Fibroblast of skin of right biceps (primary cell): ENCODE data around the gene S100PBP.

Experiments
- DNase-seq: peaks from one replicate; pipeline ENCODE4 v3.0.0-alpha.2; 2013

The S100PBP gene

DNA sequence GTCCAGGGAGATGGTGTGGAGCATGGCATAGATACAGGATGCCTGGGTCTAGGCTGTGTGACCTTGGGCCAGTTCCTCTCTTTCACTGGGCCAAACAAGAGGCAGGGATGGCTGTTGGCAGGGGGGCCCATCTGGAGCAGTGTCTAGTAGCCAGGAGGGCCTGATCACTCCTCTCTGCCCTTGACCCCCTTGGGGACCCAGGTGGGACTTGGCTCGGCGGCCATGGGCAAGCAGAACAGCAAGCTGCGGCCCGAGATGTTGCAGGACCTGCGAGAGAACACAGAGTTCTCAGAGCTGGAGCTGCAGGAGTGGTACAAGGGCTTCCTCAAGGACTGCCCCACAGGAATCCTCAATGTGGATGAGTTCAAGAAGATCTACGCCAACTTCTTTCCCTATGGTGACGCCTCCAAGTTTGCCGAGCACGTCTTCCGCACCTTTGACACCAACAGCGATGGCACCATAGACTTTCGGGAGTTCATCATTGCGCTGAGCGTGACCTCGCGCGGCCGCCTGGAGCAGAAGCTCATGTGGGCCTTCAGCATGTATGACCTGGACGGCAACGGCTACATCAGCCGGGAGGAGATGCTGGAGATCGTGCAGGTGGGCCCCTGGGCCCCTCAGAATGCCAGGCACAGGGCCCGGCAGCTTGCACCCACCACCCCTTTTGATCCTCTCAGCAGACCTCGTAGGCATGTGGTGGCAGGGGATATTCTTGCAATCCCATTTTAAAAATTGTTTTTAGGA is 71.4 kb downstream of the S100PBP start:
- no peak for DNase-seq

DNA sequence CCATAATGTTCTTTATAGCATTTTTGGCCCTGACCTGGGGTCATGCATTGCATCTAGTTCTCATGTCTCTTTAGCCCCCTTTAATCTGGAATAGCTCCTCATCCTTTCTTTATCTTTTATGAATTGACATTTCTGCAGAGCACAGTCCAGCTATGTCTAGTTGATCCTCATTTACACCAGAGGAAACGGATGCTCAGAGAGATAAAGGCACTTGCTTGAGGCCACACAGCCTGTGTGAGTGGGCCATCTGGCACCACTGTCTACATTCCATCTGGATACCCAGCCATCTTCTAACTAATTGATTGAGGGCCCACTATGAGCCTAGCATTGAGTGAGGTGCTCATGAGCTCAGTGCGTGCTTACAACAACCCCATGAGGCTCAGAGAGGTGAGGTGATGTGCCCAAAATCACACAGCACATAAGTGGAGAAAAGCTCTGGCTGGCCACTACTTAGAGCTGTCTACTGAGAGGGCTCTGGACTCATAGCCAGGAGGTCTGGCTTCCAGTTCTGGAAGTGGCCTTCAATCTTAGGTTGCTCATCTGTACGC is 72.4 kb downstream of the S100PBP start:
- DNase-seq: no peak

DNA sequence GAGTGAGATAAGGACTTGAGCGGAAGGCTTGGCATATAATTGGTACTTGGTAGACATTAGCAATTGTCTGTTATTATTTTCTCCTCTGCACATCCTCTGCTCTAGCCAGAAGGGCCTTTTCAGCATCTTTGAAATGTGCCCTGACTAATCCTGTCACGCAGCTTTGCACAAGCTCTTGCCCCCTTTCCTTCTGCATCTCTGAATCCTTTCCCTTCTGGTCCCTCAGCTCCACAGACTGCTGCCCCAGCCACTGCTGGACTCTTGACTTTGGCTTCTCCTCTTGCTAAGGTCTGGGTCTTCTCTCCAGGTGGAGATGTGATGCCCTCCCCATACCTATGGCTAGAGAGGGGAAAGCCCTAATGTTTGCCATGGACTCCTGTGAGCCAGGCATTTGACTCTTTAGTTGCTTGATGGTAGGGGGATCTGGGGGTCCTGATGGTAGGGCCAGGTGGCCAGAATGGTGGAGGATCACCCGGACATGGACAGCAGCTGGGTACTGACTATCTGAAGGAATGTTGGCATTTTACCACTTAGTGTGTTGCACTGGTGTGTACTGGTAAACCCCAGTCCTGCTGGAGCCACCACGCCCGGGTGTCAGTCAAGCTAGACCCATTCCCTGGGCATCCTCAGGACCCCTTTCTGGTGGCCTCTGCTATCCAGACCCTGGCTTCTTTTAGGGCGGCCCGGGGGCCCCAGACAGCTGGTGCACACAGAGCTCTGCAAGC is 73.2 kb downstream of the S100PBP start:
- DNase-seq: no peak

DNA sequence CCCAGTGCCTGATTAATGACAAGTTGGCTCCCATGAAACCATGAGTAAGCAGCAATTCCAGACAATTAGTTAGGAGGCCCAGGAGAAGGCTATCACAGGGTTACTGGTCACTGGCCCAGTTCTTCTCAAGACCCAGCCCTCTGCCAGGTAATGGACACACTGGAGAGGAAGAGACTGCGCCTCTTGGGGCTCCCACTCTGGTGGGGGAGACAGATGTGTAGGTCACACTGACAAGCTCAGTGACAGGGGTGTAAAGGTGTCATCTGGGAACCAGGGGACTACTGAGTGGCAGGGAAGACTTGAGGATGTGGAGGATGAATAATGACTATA is 73.8 kb downstream of the S100PBP start:
- no peak for DNase-seq

DNA sequence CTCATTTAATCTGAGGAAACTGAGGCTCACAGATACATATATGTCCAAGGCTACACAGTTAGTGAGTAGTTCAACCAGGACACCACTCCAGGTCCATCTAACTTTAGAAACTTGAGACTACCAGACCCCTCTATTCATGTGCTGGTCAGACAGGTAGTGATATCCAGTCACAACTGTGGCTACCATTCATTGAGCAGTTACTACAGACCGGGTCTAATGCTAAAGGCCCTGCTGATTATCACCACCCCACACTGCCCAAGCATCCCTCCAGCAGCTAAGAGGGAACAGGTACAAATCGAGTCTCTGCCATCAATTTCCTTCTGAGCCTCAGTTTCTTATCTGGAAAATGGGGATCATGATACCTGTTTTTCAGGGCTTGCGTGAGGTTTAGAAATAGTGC is 74.2 kb downstream of the S100PBP start:
- no peak for DNase-seq

DNA sequence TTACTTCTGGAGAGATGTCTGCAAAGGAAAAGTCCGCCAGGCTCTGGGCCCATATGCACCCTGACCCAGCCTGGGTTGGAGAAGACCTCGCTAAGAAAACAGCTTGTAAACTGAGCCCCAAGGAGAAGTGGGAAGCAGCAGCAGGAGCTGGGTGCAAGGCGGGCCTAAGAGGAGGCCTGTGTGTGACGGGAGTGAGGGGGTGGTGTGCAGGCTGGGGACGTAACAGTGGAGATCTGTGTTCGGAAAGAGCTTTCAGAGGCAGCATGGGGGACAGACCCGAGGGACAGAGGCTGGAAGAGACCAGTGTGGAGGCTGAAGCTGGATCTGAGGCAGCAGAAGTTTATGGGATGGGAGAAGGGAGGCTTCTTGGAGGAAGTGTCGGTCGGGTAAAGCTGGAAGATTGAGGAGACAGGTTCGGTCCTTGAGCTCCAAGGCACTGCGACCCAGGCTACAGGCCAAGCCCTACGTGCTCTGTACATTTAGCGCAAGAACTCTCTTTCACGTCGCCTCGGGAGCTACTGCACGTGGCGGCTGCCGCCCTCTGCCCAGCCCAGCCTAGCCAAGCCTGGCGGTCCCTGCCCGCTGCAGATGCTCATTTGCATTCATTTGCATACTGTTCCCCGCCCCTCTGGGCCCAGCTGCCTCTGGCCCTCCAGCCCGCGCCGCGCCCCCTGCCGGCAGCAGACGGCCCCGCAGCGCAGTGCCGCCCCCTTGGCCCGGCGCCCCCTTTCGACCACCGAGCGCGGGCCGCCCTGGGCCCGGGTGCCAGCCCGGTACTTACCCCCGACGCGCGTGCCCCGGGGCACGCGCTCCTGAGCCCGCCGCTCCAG is 75.1 kb downstream of the S100PBP start:
- DNase-seq: peak; percentile 43

DNA sequence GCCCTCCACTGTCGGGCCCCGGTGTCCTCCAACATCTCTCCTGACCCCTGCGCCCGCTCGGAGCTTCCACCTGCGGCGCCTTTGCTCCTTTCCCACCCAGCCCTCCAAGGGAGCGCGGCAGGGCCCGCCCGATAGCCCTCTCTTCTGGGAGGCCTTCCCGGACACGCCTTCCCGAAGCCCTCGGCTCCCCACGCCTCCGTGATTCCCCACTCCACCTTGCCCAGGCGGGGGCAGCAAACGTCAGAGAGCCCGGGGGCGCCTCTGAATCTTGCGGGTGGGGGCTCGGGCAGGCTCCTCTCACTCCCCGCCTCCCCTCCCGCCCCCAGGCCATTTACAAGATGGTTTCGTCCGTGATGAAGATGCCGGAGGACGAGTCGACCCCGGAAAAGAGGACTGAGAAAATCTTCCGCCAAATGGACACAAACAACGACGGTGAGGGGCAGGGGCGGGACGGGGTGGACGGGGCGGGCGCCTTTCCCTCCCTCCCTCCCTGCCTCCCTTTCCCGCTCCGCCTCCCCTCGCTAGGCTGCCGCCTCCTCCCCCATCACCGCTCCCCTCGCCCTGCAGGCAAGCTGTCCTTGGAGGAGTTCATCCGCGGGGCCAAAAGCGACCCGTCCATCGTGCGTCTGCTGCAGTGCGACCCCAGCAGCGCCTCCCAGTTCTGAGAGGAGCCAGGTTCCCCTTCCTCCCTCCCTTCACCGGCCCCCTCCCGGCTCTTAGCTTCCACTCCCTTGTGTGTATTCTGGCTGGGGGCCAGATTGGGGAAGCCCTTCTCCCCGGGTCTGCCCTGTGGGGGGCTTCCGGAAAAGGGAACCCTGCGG is 76.0 kb downstream of the S100PBP start:
- DNase-seq: peak; percentile 34

DNA sequence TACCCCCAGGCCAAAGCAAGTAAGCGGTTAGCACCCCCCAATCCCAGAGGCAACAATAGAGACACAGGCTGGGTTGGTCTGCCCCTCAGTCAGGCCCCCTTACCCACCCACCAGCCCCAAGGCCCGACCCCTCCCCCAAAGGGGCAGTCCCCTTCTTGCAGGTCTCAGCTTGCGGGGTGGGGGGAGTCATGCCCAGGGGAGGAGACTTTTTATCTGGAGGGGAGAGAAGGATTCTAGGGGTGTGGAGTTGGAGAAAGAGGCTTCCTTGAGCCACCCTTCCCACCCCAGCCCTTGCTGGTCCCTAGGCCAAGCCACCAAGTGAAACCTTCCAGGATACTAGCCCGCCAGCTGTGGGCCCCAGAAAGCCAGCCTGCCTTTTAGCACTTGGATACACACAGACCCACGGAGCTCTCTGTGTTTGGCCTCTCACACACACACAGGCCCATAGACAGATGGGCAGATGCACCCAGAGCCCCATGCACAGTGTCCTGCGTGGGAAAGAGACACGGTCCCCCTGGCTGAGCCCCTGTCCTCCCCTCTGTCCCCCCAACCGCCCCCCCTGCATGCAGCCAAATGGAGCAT is 76.7 kb downstream of the S100PBP start:
- DNase-seq: no peak

DNA sequence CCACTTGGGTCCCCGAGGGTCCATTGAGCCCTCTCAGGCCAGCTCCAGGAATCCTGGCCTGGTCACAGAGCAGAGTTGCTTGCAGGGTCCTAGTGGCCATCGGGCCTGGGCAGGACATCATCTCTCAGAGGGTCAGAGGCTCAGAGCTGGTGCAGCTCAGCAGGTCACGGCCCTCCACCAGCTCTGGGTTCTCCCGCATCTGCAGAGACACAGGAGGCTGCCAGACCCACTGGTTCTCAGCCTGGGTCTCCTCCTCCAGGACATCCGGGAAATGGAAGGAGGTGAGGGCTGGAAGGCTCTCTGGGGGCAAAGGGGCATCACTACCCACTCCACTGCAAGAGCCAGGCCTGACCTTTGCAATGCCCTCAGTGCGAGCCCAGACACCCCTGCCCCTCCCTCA is 77.2 kb downstream of the S100PBP start:
- DNase-seq: no peak

DNA sequence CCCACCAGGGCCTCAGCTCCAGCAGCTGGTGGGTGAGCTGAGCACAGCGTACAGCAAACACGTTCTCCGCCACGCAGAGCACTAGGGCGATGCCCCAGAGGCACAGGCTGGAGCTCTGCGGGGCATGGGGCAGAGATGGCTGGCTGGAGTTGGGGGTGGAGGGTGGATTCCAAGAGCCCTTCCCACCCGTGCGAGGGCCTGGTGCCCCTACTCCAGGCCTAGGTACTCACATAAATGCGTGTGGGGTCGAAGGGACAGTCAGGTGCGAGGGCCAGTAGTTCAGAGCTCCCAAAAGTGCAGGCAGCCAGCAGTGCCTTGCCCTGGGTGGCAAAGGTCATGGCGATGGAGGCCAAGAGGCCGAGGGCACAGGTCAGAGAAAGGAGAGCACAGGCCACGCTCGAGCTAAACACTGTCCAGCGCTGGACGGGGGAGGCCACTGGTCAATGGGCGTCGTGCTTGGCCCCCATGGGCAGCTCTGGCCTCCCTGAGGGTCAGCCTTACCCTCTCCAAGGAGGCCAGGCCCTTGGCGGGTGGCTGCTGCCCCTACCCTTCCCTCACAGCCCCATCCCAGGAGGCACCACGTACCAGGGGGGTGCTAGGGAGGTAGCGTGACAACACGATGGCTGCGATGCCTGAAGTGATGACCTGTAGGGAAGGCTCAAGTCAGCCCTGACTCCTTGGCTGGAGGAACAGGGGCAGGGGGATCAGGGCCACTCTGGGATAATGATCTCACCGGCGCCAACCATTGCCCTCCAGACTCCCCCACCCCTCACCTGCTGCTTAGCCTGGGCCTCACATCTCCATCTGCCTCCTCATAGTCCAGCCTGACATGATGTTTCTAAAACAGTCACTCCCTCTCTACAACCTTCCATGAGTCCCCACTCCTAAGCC is 78.1 kb downstream of the S100PBP start:
- DNase-seq: no peak

DNA sequence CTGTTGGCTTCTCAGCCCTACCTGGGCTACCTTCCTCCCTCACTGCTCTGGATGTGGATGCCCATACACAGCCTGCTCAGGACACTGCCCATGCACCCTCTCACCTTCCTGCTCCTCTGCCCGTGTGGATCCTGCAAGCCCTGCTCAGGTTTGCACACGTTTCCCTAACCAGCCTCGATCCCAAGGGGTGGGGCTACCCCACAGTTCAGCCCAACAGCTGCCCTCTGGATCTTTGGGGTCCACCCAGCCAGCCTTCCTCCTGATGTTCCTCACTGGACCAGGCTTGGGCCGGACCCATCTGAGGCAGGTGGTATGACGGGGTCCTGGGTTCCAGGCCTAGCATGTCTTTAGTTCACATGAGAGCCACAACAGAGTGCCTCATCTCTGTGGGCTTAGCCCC is 79.0 kb downstream of the S100PBP start:
- no peak for DNase-seq

DNA sequence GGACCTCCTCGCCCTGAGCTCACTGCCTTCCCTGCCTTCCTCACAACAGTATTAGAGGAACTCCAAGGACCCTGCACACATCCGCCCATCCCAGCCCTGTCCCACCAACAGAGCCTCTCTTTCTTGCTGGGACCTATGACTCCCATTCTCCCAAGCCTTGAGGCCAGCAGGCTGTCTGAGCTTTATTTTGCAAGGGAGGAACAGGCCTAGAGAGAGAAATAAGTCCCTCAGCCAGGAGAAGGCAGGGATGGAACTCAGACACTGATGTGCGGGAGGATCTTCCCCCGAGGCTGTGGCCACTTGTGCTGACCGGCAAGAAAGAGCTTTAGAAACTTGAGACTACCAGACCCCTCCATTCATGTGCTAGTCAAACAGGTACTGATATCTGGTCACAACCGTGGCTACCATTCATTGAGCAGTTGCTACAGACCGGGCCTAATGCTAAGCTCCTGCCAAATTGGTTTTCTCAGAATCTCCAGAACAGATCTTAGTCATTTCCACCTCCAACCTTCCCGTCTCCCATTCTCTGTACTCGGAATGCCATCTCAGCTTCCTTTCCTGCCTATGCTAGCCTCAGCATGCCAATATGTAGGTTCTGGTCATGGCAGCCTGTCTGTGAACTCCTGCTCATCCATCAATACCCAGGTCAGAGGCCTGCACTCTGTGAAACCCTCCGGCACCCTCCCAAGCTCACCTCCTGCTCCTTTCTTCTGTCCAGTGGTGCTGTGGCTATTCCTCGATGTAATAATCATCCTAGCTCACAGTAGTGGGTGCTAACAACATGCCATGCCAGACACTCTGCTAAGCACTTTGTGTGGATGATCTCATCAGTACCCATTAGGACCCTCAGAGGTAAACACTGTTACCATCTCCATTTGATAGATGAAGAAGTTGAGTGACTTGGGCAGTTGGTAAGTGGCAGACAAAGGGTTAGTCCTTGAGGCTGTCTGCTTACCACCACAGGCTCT is 79.9 kb downstream of the S100PBP start:
- DNase-seq: no peak

DNA sequence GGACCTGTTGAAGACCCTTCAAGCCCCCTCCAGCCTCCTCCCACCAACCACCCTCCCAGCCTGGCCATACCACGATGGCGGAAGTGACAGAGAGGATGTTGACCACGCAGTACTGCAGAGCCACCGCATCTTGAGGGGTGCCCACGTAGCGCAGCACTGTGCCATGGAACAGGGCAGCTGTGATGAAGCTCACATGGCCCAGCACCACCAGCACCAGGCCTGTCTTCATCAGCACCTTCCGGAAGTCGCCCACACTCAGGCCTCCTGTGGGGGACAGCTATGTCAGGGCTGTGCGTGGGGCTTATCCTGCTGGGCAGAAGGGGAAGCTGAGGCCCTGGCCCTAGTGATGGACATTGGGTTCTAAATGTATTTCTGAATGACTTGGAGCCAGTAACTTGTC is 80.6 kb downstream of the S100PBP start:
- no peak for DNase-seq

DNA sequence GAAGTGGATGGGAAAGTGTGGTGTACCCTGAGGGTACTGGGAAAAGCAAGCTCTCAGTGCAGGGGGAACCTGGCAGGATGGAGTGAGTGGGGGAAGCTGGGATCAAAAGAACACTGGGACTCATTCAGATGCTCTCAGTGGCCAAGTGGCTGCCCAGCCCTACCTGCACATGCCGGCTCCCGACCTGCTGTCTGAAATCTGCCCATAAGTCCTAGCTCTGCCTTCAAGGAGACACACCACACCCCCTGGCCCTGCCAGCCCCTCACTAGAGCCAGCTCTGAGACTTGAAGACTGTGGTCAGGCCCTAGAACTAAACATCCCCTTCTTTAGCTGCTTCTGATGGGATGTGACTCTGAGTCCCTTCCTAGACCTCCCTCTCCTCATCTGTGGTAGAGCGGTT is 81.5 kb downstream of the S100PBP start:
- no peak for DNase-seq

DNA sequence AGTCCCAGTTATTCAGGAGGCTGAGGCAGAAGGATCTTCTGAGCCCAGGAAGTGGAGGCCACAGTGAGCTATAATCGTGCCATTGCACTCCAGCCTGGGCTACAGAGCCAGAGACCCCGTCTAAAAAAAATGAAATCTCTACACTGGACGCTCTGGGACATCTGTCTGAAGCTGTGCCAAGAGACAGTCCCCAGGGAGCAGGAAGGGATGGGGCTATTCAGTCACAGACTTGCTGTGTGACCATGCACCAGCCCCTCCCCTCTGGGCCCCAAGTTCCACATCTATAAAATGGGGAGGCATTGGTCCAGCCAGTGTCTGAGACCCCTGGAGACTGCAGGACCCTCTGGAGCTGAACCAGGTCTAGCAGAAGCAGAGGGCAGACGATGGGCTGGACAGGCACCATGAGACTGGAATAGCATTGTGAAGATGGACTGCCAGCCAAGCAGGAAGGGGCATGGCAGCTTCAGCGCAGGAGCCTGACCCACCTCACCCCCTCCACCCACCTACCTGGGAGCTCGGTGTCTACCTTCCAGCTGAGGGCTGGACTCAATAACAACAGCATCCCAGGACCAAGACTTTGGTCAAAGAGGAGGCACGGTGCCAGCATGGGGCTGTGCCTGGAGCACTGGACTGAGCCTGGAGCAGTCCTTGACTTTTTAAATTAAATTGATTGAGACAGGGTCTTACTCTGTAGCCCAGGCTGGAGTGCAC is 82.3 kb downstream of the S100PBP start:
- no peak for DNase-seq

DNA sequence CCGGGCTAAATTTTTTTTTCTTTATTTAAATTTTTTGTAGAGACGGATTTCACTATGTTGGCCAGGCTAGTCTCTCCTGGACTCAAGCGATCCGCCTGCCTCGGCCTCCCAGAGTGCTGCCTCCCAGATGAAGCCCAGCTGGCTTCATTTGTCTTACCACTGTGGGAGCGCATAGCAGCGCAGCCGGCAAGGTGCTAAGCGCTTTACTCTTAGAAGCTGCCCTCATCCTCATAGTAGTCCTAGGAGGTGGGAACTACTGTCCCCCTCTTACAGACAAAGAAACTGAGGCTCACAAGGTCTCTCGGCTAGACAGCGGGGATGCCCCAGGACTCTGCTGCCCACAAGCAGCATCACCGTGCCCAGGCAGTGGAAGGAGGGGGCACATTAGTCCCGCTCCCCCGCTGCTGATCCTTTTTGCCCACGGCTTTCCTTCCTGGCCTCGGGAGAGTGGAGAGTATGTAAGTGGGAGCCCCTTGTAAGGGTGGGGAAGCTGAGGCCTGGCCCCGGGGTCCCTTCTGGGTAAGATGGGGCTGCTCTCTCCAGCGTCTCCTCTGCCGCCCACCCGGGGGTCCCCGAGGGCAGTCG is 83.0 kb downstream of the S100PBP start:
- DNase-seq: no peak

DNA sequence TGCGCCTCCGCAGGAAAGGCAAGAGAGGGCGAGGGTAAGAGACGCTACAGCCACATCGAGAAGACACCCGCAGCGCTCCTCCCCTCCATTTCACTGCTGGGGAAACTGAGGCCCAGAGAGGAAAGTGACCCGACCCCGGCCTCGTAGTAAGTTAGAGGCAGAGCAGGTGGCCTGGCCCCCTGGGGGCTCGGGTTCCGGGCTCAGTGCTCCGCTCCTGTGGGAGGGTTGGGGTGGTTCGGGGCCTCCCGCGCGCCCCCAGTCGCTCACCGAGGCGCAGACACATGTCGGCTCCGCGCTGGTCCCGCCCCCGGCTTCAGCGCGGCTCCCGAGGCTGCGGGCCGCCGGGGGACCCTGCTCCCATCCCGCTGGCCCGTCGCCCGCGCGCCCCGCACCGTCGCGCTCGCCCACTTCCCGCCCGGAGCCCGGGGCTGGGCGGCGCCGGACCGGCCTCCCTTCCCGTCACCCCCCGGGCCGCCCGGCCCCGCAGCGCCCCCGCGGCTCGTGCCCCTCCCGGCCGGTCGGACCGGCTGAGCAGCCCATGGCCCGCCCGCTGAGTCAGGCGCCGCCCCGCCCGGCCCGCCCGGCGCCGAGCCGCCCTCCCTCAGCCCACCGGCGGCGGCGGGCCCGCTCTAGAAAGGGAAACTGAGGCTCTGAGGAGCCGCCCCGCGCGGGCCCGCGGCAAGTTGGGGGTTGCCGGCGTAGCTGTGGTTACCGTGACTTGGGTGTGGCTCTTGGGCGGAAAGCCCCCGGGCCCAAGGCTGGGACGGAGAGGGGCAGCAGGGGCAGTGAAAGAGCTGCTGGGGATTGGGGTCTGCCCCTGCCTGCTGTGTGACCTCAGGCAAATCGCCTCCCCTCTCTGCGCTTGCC is 83.7 kb downstream of the S100PBP start, which contains the start of gene TMEM54:
Gene TMEM54, minus strand, starts transcription at position 434 of the 867 bp plus-strand sequence. Its CDS starts 151 bp downstream, at position 283.
- DNase-seq: peak; percentile 48
